IMR-90 (cell line): Measurements from ENCODE around the gene ENO4. TPM values are rescaled to one million over a fixed set of nuclear protein-coding genes. Genes with fewer than 3 reads are reported as not detected.

Source experiments
- ATAC-seq: fragments of 200-7000 bp; cut with Tn5 transposase; 2 replicates; pipeline ENCODE4 v1.9.1; 2020; ENCODE audit warnings: low read depth, mild to moderate bottlenecking, moderate library complexity
- BruUV-seq: library from RNA; stranded (reverse); fragments of 400-500 nt; replicated peaks from 2 replicates; lab custom pipeline; 2021; lab: Mats Ljungman, UMichigan
- CTCF ChIA-PET: fragments of 300-600 bp; formaldehyde crosslinking; extraction: SDS; loops from one replicate; lab custom pipeline; 2021; ENCODE audit warnings: antibody characterized with exemption; lab: Yijun Ruan, JAX
- POLR2A ChIA-PET: fragments of 300-600 bp; sonication (Branson Sonifier 250); formaldehyde crosslinking; loops from one replicate; lab custom pipeline; 2022; ENCODE audit warnings: antibody characterized with exemption; ENCODE audit not compliant: unreplicated experiment; lab: Charles Lee
- DNase-seq: peaks from one replicate; pipeline ENCODE4 v3.0.0; 2013
- H2AFZ ChIP-seq: replicated peaks from 2 replicates; pipeline ENCODE3; 2013; ENCODE audit warnings: low read length, mild to moderate bottlenecking; ENCODE audit not compliant: poor library complexity
- H2AK5ac ChIP-seq: 2 replicates; pipeline ENCODE4 v1.6.1; 2013; ENCODE audit warnings: low read depth, low read length, inconsistent platforms
- H2AK9ac ChIP-seq: replicated peaks from 2 replicates; pipeline ENCODE3; 2013; ENCODE audit warnings: mild to moderate bottlenecking, low read depth, low read length, moderate library complexity; ENCODE audit not compliant: poor library complexity
- H2BK120ac ChIP-seq: 2 replicates; pipeline ENCODE4 v1.6.1; 2013; ENCODE audit warnings: low read depth, low read length, inconsistent platforms
- H2BK15ac ChIP-seq: 3 replicates; pipeline ENCODE4 v1.6.1; 2013; ENCODE audit warnings: low read depth, low read length, inconsistent platforms
- H2BK20ac ChIP-seq: 2 replicates; pipeline ENCODE4 v1.6.1; 2013; ENCODE audit warnings: low read depth, mild to moderate bottlenecking, inconsistent platforms, low read length, moderate library complexity
- H2BK5ac ChIP-seq: 2 replicates; pipeline ENCODE4 v1.6.1; 2013; ENCODE audit warnings: mild to moderate bottlenecking, low read depth, low read length, inconsistent platforms; ENCODE audit not compliant: poor library complexity, severe bottlenecking
- H3K14ac ChIP-seq: replicated peaks from 2 replicates; pipeline ENCODE4 v1.6.1; 2013; ENCODE audit warnings: low read depth, low read length, inconsistent platforms
- H3K18ac ChIP-seq: 2 replicates; pipeline ENCODE4 v1.6.1; 2013; ENCODE audit warnings: low read depth, low read length, control low read depth
- H3K23ac ChIP-seq: 2 replicates; pipeline ENCODE4 v1.6.1; 2013; ENCODE audit warnings: low read depth, low read length, inconsistent platforms
- H3K27ac ChIP-seq: 2 replicates; pipeline ENCODE4 v1.5.1; 2013; ENCODE audit warnings: mild to moderate bottlenecking, control low read depth, low read length; ENCODE audit not compliant: insufficient read depth
- H3K27me3 ChIP-seq: 2 replicates; pipeline ENCODE4 v1.6.1; 2013; ENCODE audit warnings: low read length; ENCODE audit not compliant: control insufficient read depth, insufficient read depth
- H3K36me3 ChIP-seq: 2 replicates; pipeline ENCODE4 v1.6.1; 2013; ENCODE audit warnings: low read length, mixed read lengths; ENCODE audit not compliant: control insufficient read depth, insufficient read depth
- H3K4ac ChIP-seq: 2 replicates; pipeline ENCODE4 v1.6.1; 2013; ENCODE audit warnings: low read depth, low read length, inconsistent platforms
- H3K4me1 ChIP-seq: 2 replicates; pipeline ENCODE4 v1.6.1; 2013; ENCODE audit warnings: low read length, mixed read lengths; ENCODE audit not compliant: control insufficient read depth, insufficient read depth
- H3K4me2 ChIP-seq: 2 replicates; pipeline ENCODE4 v1.6.1; 2013; ENCODE audit warnings: low read depth, mild to moderate bottlenecking, control low read depth, low read length, moderate library complexity
- H3K4me3 ChIP-seq: 2 replicates; pipeline ENCODE4 v1.5.1; 2013; ENCODE audit warnings: low read depth, mild to moderate bottlenecking, control low read depth, low read length, moderate library complexity; ENCODE audit not compliant: insufficient read depth
- H3K56ac ChIP-seq: 2 replicates; pipeline ENCODE4 v1.6.1; 2013; ENCODE audit warnings: low read length, inconsistent platforms; ENCODE audit not compliant: insufficient read depth; ENCODE audit errors: extremely low read depth
- H3K79me1 ChIP-seq, 2 experiments: 2 replicates each; pipeline ENCODE4 v1.6.1; 2013; ENCODE audit warnings: low read length in 2 of 2, inconsistent platforms in 1 of 2, low read depth in 1 of 2
- H3K9ac ChIP-seq: 2 replicates; pipeline ENCODE4 v1.6.1; 2013; ENCODE audit warnings: low read depth, low read length, control low read depth
- H3K9me1 ChIP-seq: 2 replicates; pipeline ENCODE4 v1.6.1; 2013; ENCODE audit warnings: low read length, inconsistent platforms; ENCODE audit not compliant: insufficient read depth
- H3K9me3 ChIP-seq: 2 replicates; pipeline ENCODE4 v1.6.1; 2013; ENCODE audit warnings: low read length; ENCODE audit not compliant: control insufficient read depth, insufficient read depth
- H4K20me1 ChIP-seq: 2 replicates; pipeline ENCODE4 v1.6.1; 2013; ENCODE audit warnings: low read length, inconsistent platforms; ENCODE audit not compliant: insufficient read depth
- H4K5ac ChIP-seq: 2 replicates; pipeline ENCODE4 v1.6.1; 2013; ENCODE audit warnings: mild to moderate bottlenecking, low read depth, low read length, control low read depth
- H4K8ac ChIP-seq, 2 experiments: 2 replicates each; pipeline ENCODE4 v1.6.1; 2013; ENCODE audit warnings: low read depth in 2 of 2, low read length in 2 of 2, control low read depth in 1 of 2, inconsistent platforms in 1 of 2
- H4K91ac ChIP-seq: 2 replicates; pipeline ENCODE4 v1.6.1; 2013; ENCODE audit warnings: low read depth, low read length, inconsistent platforms; ENCODE audit not compliant: insufficient read depth
- BHLHE40 ChIP-seq: fragments of 150-350 bp; IDR thresholded peaks from 2 replicates; pipeline ENCODE4 v1.6.1; 2016; ENCODE audit warnings: mild to moderate bottlenecking, low read depth, low read length
- CEBPB ChIP-seq: IDR thresholded peaks from 2 replicates; pipeline ENCODE4 v1.6.1; 2012; ENCODE audit warnings: low read depth, low read length, improper control_type of control experiment
- FOS ChIP-seq: fragments of 150-350 bp; IDR thresholded peaks from 2 replicates; pipeline ENCODE4 v1.6.1; 2016; ENCODE audit warnings: low read depth, low read length
- MAFK ChIP-seq: IDR thresholded peaks from 2 replicates; pipeline ENCODE4 v1.6.1; 2012; ENCODE audit warnings: low read depth, low read length, improper control_type of control experiment
- MAZ ChIP-seq: IDR thresholded peaks from 2 replicates; pipeline ENCODE4 v1.6.1; 2012; ENCODE audit warnings: low read depth, mild to moderate bottlenecking, low read length, improper control_type of control experiment, moderate library complexity, borderline replicate concordance
- RCOR1 ChIP-seq: IDR thresholded peaks from 2 replicates; pipeline ENCODE4 v1.6.1; 2012; ENCODE audit warnings: mild to moderate bottlenecking, low read length, improper control_type of control experiment; ENCODE audit not compliant: insufficient replicate concordance
- RFX5 ChIP-seq: IDR thresholded peaks from 2 replicates; pipeline ENCODE4 v1.8.0; 2012; ENCODE audit warnings: low read depth, mild to moderate bottlenecking, low read length, moderate library complexity
- SMC3 ChIP-seq: fragments of 150-350 bp; IDR thresholded peaks from 2 replicates; pipeline ENCODE4 v1.6.1; 2016; ENCODE audit warnings: low read depth, mild to moderate bottlenecking, antibody characterized with exemption, low read length, moderate library complexity
- WGBS, 2 experiments: methylation state at CpG; one replicate each; pipeline versions ENCODE4 v1.1.5 to v1.1.7; 2013; ENCODE audit warnings: missing lambda C conversion rate in 2 of 2; ENCODE audit not compliant: insufficient read length in 1 of 2; ENCODE audit errors: extremely low coverage in 2 of 2; 5-methylcytosine and 5-hydroxymethylcytosine counted together
- dilution Hi-C: fragments of 300-500 bp; cut with HindIII; formaldehyde crosslinking; loops from one replicate; pipeline ENCODE4 v1.14.3; 2018; ENCODE audit warnings: low sequenced_read_pairs; ENCODE audit not compliant: unreplicated experiment
- in situ Hi-C: fragments of 300-500 bp; cut with MboI; formaldehyde crosslinking; loops from 3 replicates; pipeline ENCODE4 v1.14.3; 2019; ENCODE audit warnings: low sequenced_read_pairs, inconsistent platforms, mixed read lengths
- intact Hi-C: fragments of 100-400 bp; cut with micrococcal nuclease; formaldehyde crosslinking; loops from 2 replicates; pipeline ENCODE4 v1.10.0; 2022
- polyA plus RNA-seq, 3 experiments: library from polyadenylated mRNA; depleted of rRNA; stranded (reverse); fragments of >200 nt; gene quantifications; 2 replicates each; pipeline ENCODE4 v1.2.3, GENCODE V29; 2012; ENCODE audit warnings: low replicate concordance in 1 of 3
- total RNA-seq: library from RNA; depleted of rRNA; stranded (reverse); fragments of >200 nt; gene quantifications from 2 replicates; pipeline ENCODE4 v1.2.3, GENCODE V29; 2012
- TF ChIP-seq, protein P1 (sequence below): fragments of 150-350 bp; IDR thresholded peaks from 2 replicates; pipeline ENCODE4 v1.6.1; 2017; ENCODE audit warnings: mild to moderate bottlenecking, antibody characterized with exemption, low read length, low read depth

Gene ENO4
- total and polyA plus RNA-seq, 2 of the 4 experiments (the other 2 are of a cell fraction): under 0.01 to 0.05 TPM

DNA sequence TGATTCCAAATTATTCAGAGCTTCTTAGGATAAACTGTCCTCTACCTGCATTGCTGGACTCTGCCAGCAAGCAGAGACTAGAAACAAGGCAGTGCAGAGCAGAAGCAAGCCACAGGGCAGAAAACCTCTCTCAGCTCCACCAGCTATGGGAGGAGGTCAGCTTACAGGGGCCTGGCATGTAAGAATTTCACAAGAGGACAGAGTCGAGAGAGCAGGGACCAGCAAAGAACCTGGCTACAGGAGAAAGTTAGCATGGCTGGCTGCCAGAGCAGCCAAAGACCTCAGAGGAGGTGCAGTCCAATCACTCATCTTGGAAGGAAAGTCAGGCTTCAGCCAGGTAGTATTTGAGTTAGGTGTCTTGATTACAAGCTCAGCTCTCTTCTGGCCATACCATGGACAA is 62.9 kb downstream of the ENO4 start:
- Histone ChIP-seq H2AK5ac (no peak overlapping the region), H4K5ac (no peak overlapping the region), H2AFZ (no peak overlapping the region), H2AK9ac (no peak overlapping the region), H3K4me1 (no peaks in the 10 kb centered on the region), H3K4me2 (no peak overlapping the region), H3K36me3 (0 out of 2 replicates have a peak, but pooled peaks cover 1% of the 10 kb centered on the region), H4K20me1 (no peaks in the 10 kb centered on the region), H3K27ac (no peak overlapping the region), H2BK5ac (no peak overlapping the region), H3K4me3 (no peak overlapping the region), H3K4ac (no peak overlapping the region), H2BK120ac (no peak overlapping the region), H3K56ac (no peak overlapping the region), H3K18ac (no peak overlapping the region), H3K9ac (no peak overlapping the region), H3K79me1 (no peaks in the 10 kb centered on the region), H4K8ac (no peak overlapping the region), H2BK15ac (no peak overlapping the region), H3K9me3 (no peaks in the 10 kb centered on the region), H3K23ac (no peak overlapping the region), H3K27me3 (no peaks in the 10 kb centered on the region), H3K9me1 (no peaks in the 10 kb centered on the region), H2BK20ac (no peak overlapping the region), H4K91ac (no peak overlapping the region), H3K14ac (no peak overlapping the region)
- no peak for DNase-seq
- in situ Hi-C loops: no loop called here
- dilution Hi-C loops: no loop called here
- no peak for ATAC-seq
- intact Hi-C loops: no loop called here
- WGBS, 2 experiments: 50% methylated on average over 1 of the region's 1 CpG; no CpG with 5 or more reads in 1 of the 2 experiments
- no TSS peak for BruUV-seq
- TF ChIP-seq RCOR1: no peak
- no peak for TF ChIP-seq FOS
- TF ChIP-seq RFX5: no peak
- no peak for TF ChIP-seq MAZ
- TF ChIP-seq SMC3: no peak
- TF ChIP-seq MAFK: no peak
- TF ChIP-seq CEBPB: no peak
- TF ChIP-seq BHLHE40: no peak
- TF ChIP-seq, protein P1, sequence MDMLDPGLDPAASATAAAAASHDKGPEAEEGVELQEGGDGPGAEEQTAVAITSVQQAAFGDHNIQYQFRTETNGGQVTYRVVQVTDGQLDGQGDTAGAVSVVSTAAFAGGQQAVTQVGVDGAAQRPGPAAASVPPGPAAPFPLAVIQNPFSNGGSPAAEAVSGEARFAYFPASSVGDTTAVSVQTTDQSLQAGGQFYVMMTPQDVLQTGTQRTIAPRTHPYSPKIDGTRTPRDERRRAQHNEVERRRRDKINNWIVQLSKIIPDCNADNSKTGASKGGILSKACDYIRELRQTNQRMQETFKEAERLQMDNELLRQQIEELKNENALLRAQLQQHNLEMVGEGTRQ: no peak
- ChIA-PET CTCF (no interaction called here), POLR2A (no interaction called here)
